Activated naive CD8-positive, alpha-beta T cell treated with anti-CD3 and anti-CD28 coated beads, Interleukin-2, amount 10 ng/mL, durations not matched to agents 7 days and 5 days (primary cell): Measurements from ENCODE around the gene VTI1A. TPM values are rescaled to one million over a fixed set of nuclear protein-coding genes. Genes with fewer than 3 reads are reported as not detected.

ENCODE experiments used
- ATAC-seq: fragments of 150-1000 bp; cut with Tn5 transposase; one replicate; pipeline ENCODE4 v1.10.0; 2021; ENCODE audit warnings: low read depth, moderate library complexity
- POLR2A ChIA-PET: fragments of 350-600 bp; sonication (Branson Sonifier 250); formaldehyde crosslinking; loops from one replicate; lab custom pipeline; 2021; ENCODE audit warnings: antibody characterized with exemption; lab: Charles Lee
- DNase-seq: peaks from one replicate; pipeline ENCODE4 v3.0.0; 2021
- H3K27ac Mint-ChIP-seq: one replicate; pipeline ENCODE4 v1.8.0; 2022; ENCODE audit warnings: mild to moderate bottlenecking, mixed read lengths
- H3K27me3 Mint-ChIP-seq: one replicate; pipeline ENCODE4 v1.8.0; 2022; ENCODE audit warnings: mild to moderate bottlenecking, moderate library complexity, mixed read lengths
- H3K36me3 Mint-ChIP-seq: one replicate; pipeline ENCODE4 v1.8.0; 2021; ENCODE audit warnings: mild to moderate bottlenecking, mixed read lengths
- H3K4me1 Mint-ChIP-seq: one replicate; pipeline ENCODE4 v1.8.0; 2021; ENCODE audit warnings: mixed read lengths
- H3K4me3 Mint-ChIP-seq: one replicate; pipeline ENCODE4 v1.8.0; 2022; ENCODE audit warnings: mild to moderate bottlenecking, moderate library complexity, mixed read lengths
- H3K9me3 Mint-ChIP-seq: one replicate; pipeline ENCODE4 v1.8.0; 2021; ENCODE audit warnings: mixed read lengths
- total RNA-seq, 2 experiments: library from RNA; stranded (reverse); gene quantifications; one replicate each; pipeline ENCODE4 v1.2.3, GENCODE V29; 2021

The VTI1A gene
- total RNA-seq, 2 experiments from 2014 or later, result 43.2 to 45.1 TPM

- ATAC-seq (no peak), DNase-seq (no peak)
- Mint-ChIP-seq H3K9me3 (no peaks in the 10 kb centered on the region), H3K36me3 (peaks cover 9% of the 10 kb centered on the region), H3K4me1 (no peaks in the 10 kb centered on the region), H3K27me3 (no peaks in the 10 kb centered on the region), H3K27ac (no peak overlapping the region), H3K4me3 (no peak overlapping the region)
- POLR2A ChIA-PET, result no interaction called here
These were observed 208.7 kb downstream of the VTI1A start for GRCh38 chr10:112655722-112656121.

- Mint-ChIP-seq H3K27ac (no peak overlapping the region), H3K27me3 (no peaks in the 10 kb centered on the region), H3K4me3 (no peak overlapping the region), H3K36me3 (peaks cover 4% of the 10 kb centered on the region), H3K9me3 (no peaks in the 10 kb centered on the region), H3K4me1 (no peaks in the 10 kb centered on the region)
- POLR2A ChIA-PET, result no interaction called here
- no peak for DNase-seq
- no peak for ATAC-seq
These were observed 211.4 kb downstream of the VTI1A start for GRCh38 chr10:112658465-112658864.

GRCh38 chr10:112658900-112659638 is 212.1 kb downstream of the VTI1A start:
- Mint-ChIP-seq H3K27ac (no peak overlapping the region), H3K9me3 (no peaks in the 10 kb centered on the region), H3K36me3 (peaks cover 4% of the 10 kb centered on the region), H3K4me1 (no peaks in the 10 kb centered on the region), H3K27me3 (no peaks in the 10 kb centered on the region), H3K4me3 (no peak overlapping the region)
- DNase-seq, result no peak
- POLR2A ChIA-PET, result no interaction called here
- ATAC-seq, result no peak

GRCh38 chr10:112663234-112664125 is 216.5 kb downstream of the VTI1A start:
- no peak for DNase-seq
- Mint-ChIP-seq H3K4me1 (no peaks in the 10 kb centered on the region), H3K27ac (no peak overlapping the region), H3K36me3 (peaks cover 1% of the 10 kb centered on the region), H3K9me3 (no peaks in the 10 kb centered on the region), H3K27me3 (no peaks in the 10 kb centered on the region), H3K4me3 (no peak overlapping the region)
- POLR2A ChIA-PET, result interaction anchor here (0.6 kb wide), 1 partner anchor 1907 kb away, joined by 6 read pairs; no protein-coding TSS in a partner anchor
- no peak for ATAC-seq

GRCh38 chr10:112666094-112666493 is 219.1 kb downstream of the VTI1A start:
- ATAC-seq (no peak), DNase-seq (no peak)
- POLR2A ChIA-PET, result no interaction called here
- peaks cover 7% of the 10 kb centered on the region for H3K36me3 Mint-ChIP-seq
- no peaks in the 10 kb centered on the region for H3K4me1 Mint-ChIP-seq
- H3K27me3 Mint-ChIP-seq, result no peaks in the 10 kb centered on the region
- no peak overlapping the region for H3K4me3 Mint-ChIP-seq
- no peaks in the 10 kb centered on the region for H3K9me3 Mint-ChIP-seq
- no peak overlapping the region for H3K27ac Mint-ChIP-seq

- H3K4me1 Mint-ChIP-seq, result no peaks in the 10 kb centered on the region
- POLR2A ChIA-PET, result no interaction called here
- no peak overlapping the region for H3K4me3 Mint-ChIP-seq
- no peaks in the 10 kb centered on the region for H3K27me3 Mint-ChIP-seq
- DNase-seq (no peak), ATAC-seq (no peak)
- peaks cover 12% of the 10 kb centered on the region for H3K36me3 Mint-ChIP-seq
- no peak overlapping the region for H3K27ac Mint-ChIP-seq
- no peaks in the 10 kb centered on the region for H3K9me3 Mint-ChIP-seq
These were observed 223.0 kb downstream of the VTI1A start for GRCh38 chr10:112669989-112670388.

- H3K36me3 Mint-ChIP-seq, result peaks cover 11% of the 10 kb centered on the region
- ATAC-seq, result no peak
These were observed 224.7 kb downstream of the VTI1A start for GRCh38 chr10:112671743-112672142.

GRCh38 chr10:112672706-112673105 is 225.7 kb downstream of the VTI1A start:
- no peaks in the 10 kb centered on the region for H3K27me3 Mint-ChIP-seq
- POLR2A ChIA-PET, result no interaction called here
- peaks cover 11% of the 10 kb centered on the region for H3K36me3 Mint-ChIP-seq
- ATAC-seq (no peak), DNase-seq (no peak)
- no peak overlapping the region for H3K27ac Mint-ChIP-seq
- H3K9me3 Mint-ChIP-seq, result no peaks in the 10 kb centered on the region
- H3K4me3 Mint-ChIP-seq, result no peak overlapping the region
- no peaks in the 10 kb centered on the region for H3K4me1 Mint-ChIP-seq

More at GRCh38 chr10:112671743-112672142, 224.7 kb downstream of the VTI1A start:
- POLR2A ChIA-PET, result no interaction called here
- no peak for DNase-seq
- H3K4me1 Mint-ChIP-seq, result no peaks in the 10 kb centered on the region
- H3K27me3 Mint-ChIP-seq, result no peaks in the 10 kb centered on the region
- no peaks in the 10 kb centered on the region for H3K9me3 Mint-ChIP-seq
- H3K27ac Mint-ChIP-seq, result no peak overlapping the region
- no peak overlapping the region for H3K4me3 Mint-ChIP-seq

GRCh38 chr10:112675560-112676083 is 228.6 kb downstream of the VTI1A start:
- ATAC-seq (no peak), DNase-seq (no peak)
- no peaks in the 10 kb centered on the region for H3K4me1 Mint-ChIP-seq
- H3K9me3 Mint-ChIP-seq, result no peaks in the 10 kb centered on the region
- H3K27me3 Mint-ChIP-seq, result no peaks in the 10 kb centered on the region
- POLR2A ChIA-PET, result no interaction called here
- peaks cover 5% of the 10 kb centered on the region for H3K36me3 Mint-ChIP-seq
- no peak overlapping the region for H3K27ac Mint-ChIP-seq
- no peak overlapping the region for H3K4me3 Mint-ChIP-seq

- H3K9me3 Mint-ChIP-seq, result no peaks in the 10 kb centered on the region
- H3K27ac Mint-ChIP-seq, result no peak overlapping the region
- H3K4me1 Mint-ChIP-seq, result no peaks in the 10 kb centered on the region
- DNase-seq (no peak), ATAC-seq (no peak)
- H3K27me3 Mint-ChIP-seq, result no peaks in the 10 kb centered on the region
- no peak overlapping the region for H3K4me3 Mint-ChIP-seq
- H3K36me3 Mint-ChIP-seq, result peaks cover 5% of the 10 kb centered on the region
- POLR2A ChIA-PET, result no interaction called here
These were observed 230.7 kb downstream of the VTI1A start for GRCh38 chr10:112677689-112678088.

GRCh38 chr10:112678581-112678980 is 231.6 kb downstream of the VTI1A start:
- H3K27me3 Mint-ChIP-seq, result no peaks in the 10 kb centered on the region
- DNase-seq (no peak), ATAC-seq (no peak)
- no peaks in the 10 kb centered on the region for H3K4me1 Mint-ChIP-seq
- no peaks in the 10 kb centered on the region for H3K9me3 Mint-ChIP-seq
- no peak overlapping the region for H3K4me3 Mint-ChIP-seq
- H3K36me3 Mint-ChIP-seq, result peaks cover 2% of the 10 kb centered on the region
- POLR2A ChIA-PET, result no interaction called here
- H3K27ac Mint-ChIP-seq, result no peak overlapping the region

- Mint-ChIP-seq H3K27me3 (no peaks in the 10 kb centered on the region), H3K4me1 (no peaks in the 10 kb centered on the region), H3K4me3 (no peak overlapping the region), H3K36me3 (peaks cover 2% of the 10 kb centered on the region), H3K27ac (no peak overlapping the region), H3K9me3 (no peaks in the 10 kb centered on the region)
- DNase-seq, result no peak
- ATAC-seq, result no peak
- POLR2A ChIA-PET, result no interaction called here
These were observed 232.0 kb downstream of the VTI1A start for GRCh38 chr10:112678987-112679386.

- no peak for ATAC-seq
- no peaks in the 10 kb centered on the region for H3K27me3 Mint-ChIP-seq
- no peak for DNase-seq
- H3K4me1 Mint-ChIP-seq, result no peaks in the 10 kb centered on the region
- peaks cover 2% of the 10 kb centered on the region for H3K36me3 Mint-ChIP-seq
- H3K4me3 Mint-ChIP-seq, result no peak overlapping the region
- H3K9me3 Mint-ChIP-seq, result no peaks in the 10 kb centered on the region
- H3K27ac Mint-ChIP-seq, result no peak overlapping the region
- POLR2A ChIA-PET, result no interaction called here
These were observed 232.4 kb downstream of the VTI1A start for GRCh38 chr10:112679392-112679791.
